Colon (tissue), 2 donors: ENCODE measurements around the gene RASL12.
"Not testable (repeated sequence)": the region's sequence is repeated elsewhere in the genome, so short reads cannot be mapped to it uniquely, and the experiment has no call there.

ENCODE experiments used
- FAIRE-seq: peaks from 2 replicates; lab custom pipeline; 2012; peaks lifted over from hg19 to GRCh38; lab: Jason Lieb, UNC
- donor health status: control.
- donor health status: control.

The RASL12 gene

DNA sequence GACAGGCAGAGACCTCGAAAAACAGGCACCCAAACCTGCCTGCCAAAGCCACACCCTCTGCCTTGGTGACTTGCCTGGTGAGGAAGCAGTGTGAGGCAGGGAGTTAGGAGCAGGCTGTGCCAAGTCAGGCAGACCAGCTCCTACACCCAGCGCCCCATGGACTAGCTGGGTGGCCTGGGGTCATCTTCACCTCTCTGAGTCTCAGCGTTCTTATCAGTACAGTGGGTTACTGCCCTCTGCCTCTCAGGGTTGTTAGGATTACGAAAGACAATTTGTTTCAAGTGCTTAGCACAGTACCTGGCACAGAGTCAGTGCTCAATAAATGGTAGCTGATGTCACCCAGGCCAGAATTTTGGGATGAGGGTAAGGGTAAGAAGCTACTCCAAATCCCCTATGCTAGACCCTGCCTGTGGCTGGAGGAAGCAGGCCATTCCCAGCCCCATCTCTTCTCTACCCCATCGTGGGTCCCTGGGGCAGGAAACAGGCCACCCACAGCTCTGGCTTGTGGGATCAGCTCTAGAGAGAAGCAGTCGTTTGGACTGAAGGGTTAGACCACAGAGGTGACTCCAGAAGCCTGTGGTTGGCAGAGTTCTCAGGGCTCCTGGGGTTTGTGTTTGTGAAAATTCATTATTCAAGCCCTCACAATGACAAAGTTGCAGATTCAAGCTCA lies 12.5 kb downstream of the RASL12 start:
- FAIRE-seq = no peak

DNA sequence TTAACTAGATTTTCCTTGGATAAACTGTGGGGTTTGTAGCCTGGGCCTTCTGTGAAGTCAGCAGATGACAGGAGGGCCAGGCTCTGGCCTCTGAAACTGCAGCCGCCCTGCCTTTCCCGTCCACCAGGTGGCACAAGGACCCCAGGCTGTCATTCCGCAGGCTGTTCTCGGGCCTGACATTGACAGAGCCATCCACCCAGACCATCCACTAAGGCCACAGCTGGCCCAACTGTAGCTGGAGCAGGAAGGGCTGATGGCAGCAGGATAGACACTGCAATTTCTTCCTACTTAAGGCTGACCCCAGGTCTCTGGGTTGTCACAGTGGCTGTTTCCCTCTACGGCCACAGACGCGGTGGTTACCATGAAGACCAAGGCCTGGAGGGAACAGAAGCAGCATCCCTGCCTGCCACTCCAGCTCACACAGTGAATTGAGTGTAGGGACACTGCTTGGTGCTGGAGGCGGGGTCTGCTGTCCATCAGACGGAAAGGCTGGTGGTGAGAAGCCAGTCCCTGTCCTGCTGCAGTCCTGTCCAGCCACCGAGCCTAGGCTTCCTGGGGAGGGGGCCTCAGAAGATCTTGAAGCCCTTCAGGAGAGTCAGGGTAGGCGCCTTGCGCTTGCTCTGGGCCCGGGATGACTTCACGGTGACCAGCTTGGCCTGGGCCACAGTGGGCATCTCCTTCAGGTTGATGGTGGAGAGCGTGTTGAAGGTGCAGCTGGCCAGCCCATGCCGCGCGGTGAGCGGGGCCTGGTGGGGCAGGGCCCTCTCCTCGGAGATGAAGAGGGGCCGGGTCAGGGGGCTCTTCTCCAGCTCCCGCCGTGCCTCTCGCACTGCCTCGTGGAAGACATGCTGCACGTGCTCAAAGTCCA lies 13.2 kb downstream of the RASL12 start:
- no peak for FAIRE-seq

DNA sequence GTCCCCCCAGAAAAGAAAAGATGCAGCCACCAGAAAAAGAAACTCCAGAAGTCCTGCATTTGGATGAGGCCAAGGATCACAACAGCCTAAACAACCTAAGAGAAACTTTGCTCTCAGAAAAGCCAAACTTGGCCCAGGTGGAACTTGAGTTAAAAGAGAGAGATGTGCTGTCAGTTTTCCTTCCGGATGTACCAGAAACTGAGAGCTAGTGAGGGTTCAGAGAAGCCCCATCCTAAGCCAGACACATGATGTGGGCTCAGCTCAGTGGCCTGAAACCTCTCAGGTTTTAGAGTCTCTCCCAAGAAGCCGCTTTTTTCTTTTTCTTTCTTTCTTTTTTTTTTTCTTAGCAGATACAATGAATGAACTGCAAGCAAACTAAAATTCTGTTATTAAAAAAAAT lies 14.8 kb downstream of the RASL12 start:
- FAIRE-seq = no peak

GRCh38 chr15:65051266-65051665 lies 16.5 kb downstream of the RASL12 start:
- FAIRE-seq = no peak

DNA sequence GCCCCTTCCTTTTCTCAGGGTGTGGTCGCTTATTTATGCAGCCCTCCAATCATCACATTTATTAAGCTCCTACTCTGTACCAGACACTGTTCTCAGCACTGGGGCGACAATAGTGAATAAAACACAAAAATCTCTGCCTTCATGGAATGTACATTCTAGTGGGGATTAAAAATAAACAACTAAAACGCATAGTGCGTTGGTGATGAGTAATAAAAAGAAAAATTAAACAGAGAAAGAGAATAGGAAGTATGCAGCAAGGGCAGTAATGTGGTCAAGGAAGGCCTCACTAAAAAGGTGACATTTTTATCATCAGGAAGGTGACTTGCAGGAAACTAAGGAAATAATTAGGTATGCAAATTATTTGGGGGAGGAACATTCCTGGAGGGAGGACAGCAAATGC lies 17.5 kb downstream of the RASL12 start:
- FAIRE-seq = no peak

DNA sequence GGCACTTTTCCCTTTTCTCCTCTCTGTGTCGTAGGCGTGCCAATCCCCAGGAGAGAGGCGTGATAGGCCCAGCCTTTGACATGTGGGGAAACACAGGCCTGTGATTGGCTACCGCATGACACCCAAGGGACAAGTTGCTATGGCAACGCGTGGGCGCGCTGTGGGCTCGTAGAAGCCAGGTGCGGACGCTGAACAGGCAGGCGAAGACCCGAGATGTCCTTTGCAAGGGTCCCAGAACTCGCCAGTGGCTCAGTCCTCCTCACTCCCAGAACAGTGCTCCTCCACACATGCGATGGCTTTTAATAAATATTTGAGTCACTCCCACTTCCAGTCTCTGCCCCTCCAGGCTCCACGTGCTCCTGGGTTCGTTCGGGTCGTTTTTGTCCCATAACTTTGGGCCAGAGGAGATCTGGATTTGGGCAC lies 18.4 kb downstream of the RASL12 start:
- FAIRE-seq = no peak

GRCh38 chr15:65048241-65048640 lies 19.6 kb downstream of the RASL12 start:
- no peak for FAIRE-seq

GRCh38 chr15:65044724-65045481 lies 22.9 kb downstream of the RASL12 start, which contains the start of gene SLC51B:
Gene SLC51B, plus strand, starts transcription at chr15:65045387. Its CDS starts 4,618 bp downstream, at chr15:65050005.
- FAIRE-seq = no peak

- FAIRE-seq = not testable (repeated sequence)
Observed at GRCh38 chr15:65044218-65044617, 23.6 kb downstream of the RASL12 start.

GRCh38 chr15:65042776-65043327 lies 24.9 kb downstream of the RASL12 start:
- no peak for FAIRE-seq

DNA sequence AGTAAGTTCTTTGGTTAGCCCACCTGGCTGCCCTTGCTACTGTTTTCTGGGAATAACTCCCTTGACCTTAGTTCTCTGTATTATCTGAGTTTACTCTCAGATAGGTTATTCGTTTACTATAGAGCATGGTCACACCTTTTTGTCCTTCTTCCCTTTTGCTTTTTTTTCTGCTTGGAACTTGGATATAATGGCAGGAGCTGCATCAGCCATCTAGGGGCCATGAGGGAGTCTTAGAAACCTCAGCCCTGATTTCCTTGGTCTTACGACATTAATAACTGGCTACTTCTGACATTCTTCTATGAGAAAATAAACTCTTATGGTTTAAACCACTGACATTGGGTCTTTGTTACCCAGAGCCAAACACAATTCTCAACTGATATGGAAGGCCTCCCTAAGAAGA lies 26.0 kb downstream of the RASL12 start:
- no peak for FAIRE-seq

GRCh38 chr15:65040461-65040860 lies 27.3 kb downstream of the RASL12 start:
- FAIRE-seq = no peak

DNA sequence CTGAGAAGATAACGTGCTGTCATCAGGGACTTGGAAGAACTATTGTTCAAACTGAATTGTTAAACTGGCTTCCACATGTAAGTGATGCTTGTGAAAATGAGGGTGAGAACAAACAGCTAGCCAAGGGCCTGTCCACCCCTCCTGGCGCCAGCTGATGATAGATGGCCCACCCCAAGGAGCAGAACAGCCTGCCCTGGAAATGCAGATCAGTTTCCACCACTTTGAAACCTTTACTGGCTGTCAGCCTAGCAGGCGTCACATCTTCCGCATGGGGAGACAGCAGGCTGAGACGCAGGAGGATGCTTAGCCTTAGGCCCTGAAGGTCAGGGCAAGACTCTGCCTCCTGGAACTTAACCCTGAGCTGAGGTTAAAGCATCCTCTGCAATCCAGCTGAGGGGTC lies 29.0 kb downstream of the RASL12 start:
- no peak for FAIRE-seq

- no peak for FAIRE-seq
Observed at GRCh38 chr15:65038428-65038827, 29.4 kb downstream of the RASL12 start.

GRCh38 chr15:65037309-65037708 lies 30.5 kb downstream of the RASL12 start:
- FAIRE-seq = no peak

GRCh38 chr15:65034719-65035118 lies 33.1 kb downstream of the RASL12 start:
- FAIRE-seq = no peak

DNA sequence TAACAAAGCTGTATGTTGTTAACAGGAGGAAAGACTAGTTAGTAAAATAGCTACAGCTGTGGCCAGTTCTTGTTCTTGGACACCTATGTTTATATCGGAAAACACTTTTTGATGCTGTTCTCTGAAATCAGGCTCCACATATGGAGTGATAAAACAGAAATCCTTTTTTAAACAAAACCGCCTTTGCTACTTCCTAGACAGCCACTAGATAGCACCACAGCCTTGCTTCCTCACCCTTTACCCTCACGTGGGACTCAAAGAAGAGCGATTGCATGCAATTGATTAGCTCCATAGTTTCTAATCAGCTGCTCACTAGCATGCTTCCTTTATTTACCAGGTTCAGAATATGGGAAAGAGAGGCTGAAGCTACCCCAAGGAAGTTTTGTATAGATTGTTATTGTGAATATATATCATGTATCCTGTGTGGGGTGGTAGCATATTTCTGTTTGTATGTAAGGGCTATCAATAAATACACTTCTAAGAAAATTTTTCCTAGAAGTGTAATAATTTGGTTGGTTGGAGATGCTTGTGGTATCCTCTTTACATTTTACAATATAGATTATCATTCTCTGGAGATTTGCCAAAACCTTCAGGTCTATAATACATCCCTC lies 34.0 kb downstream of the RASL12 start:
- FAIRE-seq = no peak

DNA sequence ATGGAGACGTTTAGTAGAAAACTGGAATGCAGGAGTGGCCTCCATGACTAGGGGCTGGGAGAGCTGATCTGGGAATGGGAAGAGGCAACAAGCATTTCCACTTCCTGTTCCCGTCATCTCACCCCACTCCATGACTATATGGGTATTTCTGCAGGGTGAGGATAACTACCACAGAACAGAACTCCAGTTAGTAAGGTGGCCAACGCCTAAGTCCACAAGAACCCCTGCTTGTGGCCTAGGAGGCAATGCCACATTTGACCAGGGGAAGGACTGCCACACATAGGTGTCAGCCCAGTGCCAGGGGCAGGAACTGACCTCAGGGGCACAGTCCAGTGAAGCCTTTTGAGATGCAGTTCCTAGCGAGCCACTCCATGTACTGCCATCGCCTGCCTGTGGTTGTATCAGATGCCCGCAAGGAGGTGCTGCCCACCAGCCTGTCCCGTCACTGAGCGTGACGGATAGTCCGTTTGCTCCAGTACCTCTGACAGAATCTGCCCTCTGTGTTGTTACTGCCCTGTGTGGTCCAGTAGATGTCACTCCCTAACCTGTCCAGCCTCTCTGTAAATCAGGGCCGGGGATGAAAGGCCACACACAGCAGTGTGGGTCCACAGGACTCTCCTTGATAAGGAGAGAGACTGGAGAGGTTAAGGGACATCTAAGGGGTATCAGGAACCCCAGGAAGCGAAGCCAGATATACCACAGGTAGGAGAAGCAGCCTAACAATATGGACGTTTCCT lies 34.8 kb downstream of the RASL12 start:
- no peak for FAIRE-seq

- no peak for FAIRE-seq
Observed at GRCh38 chr15:65029736-65030208, 38.0 kb downstream of the RASL12 start.

DNA sequence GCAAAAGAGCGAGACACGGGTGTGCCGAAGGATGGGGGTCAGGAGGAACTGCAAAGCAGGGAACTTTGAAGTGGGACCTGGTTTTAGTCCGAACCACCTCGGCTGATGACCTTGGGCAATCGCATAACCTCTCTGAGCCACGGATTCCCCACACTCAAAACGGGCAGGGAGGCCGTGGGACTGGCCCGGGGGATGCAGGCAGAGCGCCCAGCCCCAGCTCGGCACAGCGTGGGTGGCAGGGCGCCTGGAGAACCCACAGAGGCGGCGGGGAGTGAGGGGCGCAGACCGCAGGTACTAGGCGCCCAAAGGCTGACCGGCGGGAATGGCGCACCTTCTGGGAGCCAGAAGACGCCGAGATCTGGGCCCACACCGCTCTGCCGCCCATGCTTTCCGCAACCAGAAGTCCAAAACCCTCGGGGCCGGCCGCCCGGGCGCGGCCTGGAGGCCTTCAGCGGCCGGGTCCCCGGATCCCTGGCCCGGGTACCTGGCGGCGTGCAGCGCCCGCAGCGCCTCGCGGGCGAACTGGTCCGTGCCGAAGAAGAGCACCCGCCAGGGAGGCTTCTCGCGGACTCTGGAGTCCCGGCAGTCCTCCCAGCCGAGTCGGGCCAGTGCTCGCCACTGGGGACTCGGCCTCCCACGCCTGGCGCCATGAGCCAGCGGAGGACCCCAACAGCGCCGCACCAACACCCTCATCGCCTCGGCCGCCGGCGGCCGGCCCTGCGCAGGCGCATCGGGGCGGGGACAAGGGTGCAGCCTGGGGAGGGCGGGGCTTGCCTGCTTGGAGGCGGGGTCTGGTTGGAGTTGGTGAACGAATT lies 38.7 kb downstream of the RASL12 start, which contains the start of gene MTFMT:
TSS of gene MTFMT (minus strand) at position 719 of the 815 bp plus-strand sequence. CDS start at position 693, 26 bp downstream.
- FAIRE-seq = no peak
